ENCODE data around the gene B4GALNT3.
"Not testable (repeated sequence)": the region's sequence is repeated elsewhere in the genome, so short reads cannot be mapped to it uniquely, and the experiment has no call there.

B4GALNT3 gene

DNA sequence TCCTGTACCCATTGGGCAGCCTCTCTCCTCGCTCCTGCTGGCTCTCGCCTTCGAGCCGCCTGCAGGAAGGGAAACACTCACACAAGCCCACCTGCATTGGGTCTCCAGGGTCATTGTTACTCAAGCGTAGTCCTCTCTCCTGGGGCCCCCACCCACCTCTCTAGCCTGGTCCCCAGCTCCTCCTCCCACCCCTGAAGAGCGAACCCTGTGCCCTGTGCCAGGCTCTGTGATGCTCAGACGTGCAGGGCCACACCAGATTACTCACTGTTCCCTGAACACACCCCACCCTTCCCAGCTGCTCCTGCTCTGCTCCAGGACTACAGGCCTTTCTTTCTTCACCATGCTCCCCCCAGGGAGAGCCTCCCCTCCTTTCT lies 115.4 kb downstream of the B4GALNT3 start:
- no peak for DNase-seq (ENCODE audit: low read depth in 3 of 3)

DNA sequence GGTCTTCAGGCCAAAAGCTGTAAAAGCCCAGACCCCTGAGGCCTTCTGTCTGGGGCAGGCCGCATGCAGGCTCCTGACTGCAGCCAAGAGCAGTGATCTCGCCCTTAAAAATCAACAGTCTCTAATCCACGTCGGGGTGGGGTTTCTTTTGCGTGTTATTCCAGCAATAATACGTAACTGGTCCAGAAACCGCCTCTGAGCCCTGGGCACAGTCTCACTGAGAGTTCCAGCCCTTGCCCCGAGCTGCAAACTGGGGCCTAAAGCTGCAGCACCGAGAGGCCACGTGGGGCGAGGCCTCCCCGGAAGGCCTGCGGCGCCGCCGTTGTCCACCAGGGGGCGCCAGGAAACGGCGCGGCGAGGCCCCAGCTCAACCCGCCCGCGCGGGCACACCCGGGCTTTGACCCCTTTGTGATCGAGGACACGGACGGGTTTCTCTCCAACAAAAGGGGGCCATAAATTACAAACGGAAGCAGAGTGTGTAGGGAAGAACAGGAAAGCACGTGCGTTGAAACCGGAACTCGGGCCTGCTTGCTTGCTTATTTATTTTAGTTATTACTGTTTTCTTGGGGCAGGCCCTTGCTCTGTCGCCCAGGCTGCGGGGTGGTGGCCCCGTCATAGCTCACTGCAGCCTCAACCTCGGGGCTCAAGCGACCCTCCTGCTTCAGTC lies 116.3 kb downstream of the B4GALNT3 start:
- DNase-seq (ENCODE audit: low read depth in 3 of 3), result peak; percentile 67 to 80 (median 70)

DNA sequence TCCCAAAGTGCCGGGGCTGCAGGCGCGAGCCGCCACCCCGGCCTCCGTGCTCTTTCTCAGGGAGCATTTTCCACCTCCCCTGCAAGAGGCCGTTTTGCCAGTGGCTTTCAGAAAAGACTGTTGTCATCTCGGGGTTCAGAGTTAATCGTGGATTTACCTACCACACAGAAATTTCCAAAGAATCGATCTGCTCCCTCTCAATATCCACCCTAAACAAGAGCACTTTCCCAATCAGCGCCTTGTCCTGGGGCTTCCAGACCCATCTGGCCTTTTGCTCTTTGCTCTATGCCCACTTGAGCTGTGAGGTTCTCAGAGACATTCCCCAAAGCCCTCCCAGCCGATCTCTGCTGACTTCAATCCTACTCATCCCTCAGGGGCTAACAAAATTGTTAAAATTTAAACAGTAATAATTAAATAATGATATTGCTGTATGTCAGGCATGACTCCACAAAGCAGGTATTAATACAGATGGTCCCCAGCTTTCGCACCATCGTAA lies 116.9 kb downstream of the B4GALNT3 start:
- DNase-seq (ENCODE audit: low read depth in 3 of 3), result no peak

DNA sequence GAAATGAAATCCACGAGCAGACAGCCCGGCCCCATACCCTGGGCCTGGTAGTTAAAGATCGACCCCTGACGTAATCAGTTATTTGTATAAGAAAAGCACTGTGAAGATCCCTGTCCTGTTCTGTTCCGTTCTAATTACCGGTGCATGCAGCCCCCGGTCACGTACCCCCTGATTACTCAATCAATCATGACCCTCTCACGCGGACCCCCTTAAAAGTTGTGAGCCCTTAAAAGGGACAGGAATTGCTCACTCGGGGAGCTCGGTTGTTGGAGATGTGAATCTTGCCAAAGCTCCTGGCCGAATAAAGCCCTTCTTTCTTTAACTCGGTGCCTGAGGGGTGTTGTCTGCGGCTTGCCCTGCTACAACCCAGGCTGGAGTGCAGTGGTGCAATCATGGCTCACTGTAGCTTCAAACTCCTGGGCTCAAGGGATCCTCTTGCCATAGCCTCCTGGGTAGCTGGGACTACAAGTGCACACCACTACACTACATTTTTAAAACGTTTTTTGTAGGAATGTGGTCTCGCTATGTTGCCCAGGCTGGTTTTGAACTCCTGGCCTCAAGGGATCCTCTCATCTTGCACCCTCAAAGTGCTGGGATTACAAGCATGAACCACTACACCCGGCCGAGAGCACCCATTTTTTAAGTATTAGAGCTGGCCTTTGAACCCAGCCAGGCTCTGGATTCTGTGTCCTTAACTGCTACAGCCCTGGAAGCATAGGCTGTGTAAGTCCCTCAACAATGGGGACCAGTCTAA lies 118.4 kb downstream of the B4GALNT3 start:
- DNase-seq (ENCODE audit: low read depth in 3 of 3), result not testable (repeated sequence)

DNA sequence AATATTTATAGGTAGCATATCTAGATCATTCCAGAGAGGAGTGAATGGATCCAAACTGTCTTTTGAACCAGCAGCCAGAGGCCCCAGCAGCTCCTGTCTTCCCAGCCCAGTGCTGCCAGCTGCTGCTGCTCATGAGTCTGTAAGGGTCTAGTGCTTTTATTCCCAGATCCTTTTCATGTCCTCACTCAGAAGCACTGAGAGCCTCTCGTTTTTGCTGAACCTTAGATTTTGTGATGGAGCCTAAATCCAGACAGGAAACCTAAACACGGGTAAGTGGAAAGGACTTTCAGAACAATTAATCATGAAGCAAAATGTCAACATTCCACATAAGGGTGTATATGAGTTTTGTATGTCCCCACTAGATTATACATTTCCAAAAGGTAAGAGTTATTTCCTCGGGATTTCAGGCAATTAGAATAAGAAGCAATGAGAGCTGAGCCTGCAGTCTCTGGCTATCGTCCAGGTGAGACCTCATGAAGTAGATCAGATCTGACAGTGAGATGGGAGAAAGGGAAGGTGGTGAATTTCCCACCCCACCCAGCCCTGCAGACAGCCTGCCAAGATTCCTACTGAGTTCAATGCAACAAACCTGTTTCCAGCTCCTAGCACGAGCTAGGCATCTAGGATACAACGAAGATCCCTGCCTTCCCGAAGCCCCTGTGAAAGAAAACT lies 119.1 kb downstream of the B4GALNT3 start:
- DNase-seq (ENCODE audit: low read depth in 3 of 3), result no peak

DNA sequence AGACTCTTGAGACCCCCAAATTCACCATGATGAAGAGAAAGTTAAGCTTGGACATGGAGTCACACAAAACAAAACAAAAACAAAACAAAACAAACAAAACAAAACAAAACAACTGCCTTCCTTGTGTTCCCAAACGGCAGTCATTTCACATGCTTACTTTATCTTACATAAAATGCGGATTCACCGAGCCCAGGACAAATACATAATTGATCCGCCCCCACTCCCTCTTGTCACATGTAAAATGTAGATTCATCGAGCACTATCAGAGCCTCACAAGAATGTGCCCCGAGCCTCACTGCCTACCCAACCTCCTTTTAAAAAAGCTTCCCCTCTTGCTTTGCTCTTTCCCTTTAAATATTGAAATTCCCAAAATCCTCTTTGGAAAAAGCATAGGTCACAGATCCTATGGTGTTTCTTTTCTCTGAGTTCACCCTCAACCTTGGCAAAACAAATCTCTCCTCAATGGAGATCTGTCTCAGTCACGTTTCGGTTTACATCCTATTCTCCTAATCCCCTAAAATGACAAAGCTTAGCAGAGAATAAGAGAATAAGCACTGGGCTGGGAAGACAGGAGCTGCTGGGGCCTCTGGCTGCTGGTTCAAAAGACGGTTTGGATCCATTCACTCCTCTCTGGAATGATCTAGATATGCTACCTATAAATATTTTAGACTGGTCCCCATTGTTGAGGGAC lies 119.8 kb downstream of the B4GALNT3 start:
- DNase-seq (ENCODE audit: low read depth in 3 of 3), result no peak

DNA sequence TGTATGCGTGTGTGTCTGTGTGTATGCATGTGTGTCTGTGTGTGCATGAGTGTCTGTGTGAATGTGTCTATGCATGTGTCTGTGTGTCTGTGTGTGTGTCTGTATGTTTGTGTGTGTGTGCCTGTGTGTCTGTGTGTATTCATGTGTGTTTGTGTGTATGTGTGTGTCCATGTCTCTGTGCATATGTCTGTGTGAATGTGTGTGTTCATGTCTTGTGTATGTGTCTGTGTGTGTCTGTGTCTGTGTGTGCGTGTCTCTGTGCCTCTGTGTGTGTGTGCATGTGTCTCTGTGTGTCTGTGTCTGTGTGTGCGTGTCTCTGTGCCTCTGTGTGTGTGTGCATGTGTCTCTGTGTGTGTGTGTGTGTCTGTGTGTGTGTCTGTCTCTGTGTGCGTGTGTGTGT lies 121.1 kb downstream of the B4GALNT3 start:
- DNase-seq (ENCODE audit: low read depth in 3 of 3), result no peak

DNA sequence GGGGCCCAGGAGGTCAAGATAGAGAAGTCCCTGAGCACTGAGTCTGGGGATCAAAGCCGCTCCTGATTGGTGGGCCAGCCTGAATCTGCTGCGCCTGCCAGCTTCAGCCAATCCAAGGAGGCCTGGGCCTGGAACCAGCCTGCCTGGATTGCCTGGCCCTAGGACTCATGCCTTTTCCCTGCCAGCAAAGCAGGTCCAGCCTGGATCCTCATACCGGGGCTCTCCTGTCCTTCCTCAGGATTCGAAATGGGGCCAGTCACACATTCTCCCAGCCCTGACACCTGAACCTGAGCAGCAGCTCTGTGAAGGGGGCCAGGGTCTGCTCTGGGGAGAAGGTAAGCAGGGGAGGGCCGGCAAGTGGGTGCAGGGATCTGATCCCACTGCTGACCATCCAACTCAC lies 121.6 kb downstream of the B4GALNT3 start:
- DNase-seq (ENCODE audit: low read depth in 3 of 3), result no peak

DNA sequence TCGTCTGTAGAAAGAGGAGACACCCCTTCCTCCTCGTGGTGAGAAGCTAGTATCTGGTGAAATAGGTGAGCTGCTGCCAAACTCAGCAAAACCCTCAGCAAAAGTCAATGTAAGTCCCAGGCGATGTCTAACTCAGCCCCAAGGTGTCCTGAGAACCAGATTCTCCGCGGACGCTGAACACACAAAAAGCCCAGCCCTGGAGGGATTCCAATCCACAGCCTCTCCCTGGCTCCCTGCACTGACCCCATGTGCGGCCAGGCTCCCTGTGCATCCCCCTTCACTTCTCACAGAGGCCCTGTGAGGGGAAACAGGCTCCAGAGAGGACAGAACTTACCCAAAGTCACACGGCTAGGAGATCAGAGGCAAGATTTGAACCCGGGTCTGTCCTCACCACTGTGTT lies 122.0 kb downstream of the B4GALNT3 start:
- DNase-seq (ENCODE audit: low read depth in 3 of 3), result no peak

DNA sequence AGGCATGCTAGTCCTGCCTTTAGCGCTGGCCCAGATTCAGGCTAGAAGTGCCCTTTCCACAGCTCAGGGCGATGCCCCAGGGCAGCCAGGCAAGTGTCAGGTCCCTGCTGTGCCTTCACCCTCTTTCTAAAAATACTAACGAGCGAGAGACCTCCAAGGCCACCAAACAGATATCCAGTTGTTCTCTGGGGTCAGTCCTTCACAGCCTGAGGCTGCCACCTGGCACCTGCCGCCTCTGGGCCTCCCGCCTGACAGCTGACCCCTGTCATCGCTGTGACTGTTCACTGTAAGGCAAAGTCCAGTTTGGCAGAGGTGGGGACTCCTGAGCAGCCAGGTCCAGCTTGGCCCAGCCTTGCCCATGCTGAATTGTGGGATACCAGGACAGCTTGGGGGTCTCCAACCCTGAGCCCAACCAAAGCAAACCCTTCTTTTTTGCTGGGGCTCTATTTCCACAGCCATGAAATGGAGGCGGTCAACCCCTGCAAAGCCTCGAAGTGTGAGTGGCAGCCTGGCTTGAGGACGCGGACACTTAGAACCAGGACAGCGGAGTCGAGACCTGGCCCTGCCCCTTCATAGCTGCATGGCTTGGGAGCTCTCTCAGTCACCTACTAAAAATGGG lies 123.6 kb downstream of the B4GALNT3 start:
- no peak for DNase-seq (ENCODE audit: low read depth in 3 of 3)

DNA sequence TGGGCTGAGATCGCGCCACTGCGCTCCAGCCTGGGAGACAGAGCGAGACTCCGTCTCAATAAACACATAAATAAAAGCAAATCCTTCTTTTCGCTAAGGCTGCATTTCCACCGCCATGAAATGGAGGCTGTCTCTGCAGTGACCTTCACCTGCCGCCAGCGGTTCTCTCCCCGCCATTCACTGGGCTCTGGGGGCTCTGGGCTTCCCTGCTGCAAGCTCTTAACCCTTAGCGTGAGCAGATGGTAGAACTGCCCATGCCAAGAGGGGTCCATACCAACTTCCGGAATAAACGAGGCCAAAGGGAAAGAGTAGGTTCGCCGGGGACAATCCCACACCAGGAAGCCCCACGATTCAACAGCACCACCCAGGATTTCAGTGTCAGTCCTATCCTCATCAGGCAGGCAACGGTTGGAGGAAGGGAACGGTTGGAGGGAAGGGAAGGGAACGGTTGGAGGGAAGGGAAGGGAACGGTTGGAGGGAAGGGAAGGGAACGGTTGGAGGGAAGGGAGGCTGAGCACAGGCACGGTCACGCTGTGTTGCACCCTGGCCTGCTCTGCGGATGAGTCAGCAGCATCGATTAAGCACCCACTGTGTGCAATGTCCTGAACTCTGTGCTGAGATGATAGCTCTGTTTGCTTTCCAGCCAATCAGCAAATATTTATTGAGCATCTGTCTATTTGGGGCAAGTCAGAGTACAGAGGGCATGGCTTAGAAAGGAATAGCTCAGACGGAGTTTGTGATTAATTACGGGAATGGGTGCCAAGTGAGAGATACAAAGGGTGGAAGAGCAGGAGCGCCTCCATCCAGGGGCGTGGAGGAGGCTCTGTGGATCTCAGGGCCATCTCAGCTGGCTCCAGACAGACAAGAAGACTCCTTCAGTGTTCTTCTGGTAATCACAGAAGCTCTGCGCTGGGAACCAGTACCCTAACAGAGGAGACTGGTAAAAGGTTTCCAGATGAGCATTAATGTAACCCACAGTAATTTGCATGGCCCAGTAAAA lies 125.6 kb downstream of the B4GALNT3 start:
- no peak for DNase-seq (ENCODE audit: low read depth in 3 of 3)

DNA sequence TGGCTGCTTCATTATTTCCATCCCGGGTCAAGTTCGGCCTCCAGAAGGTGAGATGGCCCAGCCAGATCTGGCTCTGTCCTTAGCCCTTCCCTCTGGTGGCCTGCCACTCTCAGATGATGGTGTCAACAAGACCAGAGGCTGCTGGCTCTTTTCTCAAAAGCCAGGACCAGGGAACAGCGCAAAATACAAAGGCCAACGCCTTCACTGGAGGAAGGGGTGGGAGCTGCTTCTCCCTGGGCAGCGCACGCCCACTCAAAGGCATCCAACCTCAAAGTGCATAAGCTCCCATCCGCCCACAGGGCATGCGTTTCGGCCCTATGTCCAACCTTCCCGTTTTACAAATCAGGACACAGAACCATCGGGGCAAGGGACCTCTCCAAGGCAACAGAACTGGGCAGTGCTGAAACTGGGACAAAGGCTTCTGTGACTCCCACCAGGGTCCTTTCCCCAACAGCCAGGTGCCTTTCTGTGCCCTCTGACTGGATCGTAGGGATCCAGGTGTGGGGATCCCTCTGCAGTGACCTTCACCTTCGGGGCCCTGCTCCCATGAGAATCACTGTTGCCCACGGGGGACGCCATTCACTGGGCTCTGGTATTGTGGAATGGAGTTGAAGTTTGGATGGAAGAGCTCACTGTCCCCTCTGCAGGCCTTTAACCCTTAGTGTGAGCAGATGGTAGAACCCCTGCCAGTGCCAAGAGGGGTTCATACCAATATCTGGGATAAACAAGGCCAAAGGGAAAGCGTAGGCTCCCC lies 126.8 kb downstream of the B4GALNT3 start:
- no peak for DNase-seq (ENCODE audit: low read depth in 3 of 3)

DNA sequence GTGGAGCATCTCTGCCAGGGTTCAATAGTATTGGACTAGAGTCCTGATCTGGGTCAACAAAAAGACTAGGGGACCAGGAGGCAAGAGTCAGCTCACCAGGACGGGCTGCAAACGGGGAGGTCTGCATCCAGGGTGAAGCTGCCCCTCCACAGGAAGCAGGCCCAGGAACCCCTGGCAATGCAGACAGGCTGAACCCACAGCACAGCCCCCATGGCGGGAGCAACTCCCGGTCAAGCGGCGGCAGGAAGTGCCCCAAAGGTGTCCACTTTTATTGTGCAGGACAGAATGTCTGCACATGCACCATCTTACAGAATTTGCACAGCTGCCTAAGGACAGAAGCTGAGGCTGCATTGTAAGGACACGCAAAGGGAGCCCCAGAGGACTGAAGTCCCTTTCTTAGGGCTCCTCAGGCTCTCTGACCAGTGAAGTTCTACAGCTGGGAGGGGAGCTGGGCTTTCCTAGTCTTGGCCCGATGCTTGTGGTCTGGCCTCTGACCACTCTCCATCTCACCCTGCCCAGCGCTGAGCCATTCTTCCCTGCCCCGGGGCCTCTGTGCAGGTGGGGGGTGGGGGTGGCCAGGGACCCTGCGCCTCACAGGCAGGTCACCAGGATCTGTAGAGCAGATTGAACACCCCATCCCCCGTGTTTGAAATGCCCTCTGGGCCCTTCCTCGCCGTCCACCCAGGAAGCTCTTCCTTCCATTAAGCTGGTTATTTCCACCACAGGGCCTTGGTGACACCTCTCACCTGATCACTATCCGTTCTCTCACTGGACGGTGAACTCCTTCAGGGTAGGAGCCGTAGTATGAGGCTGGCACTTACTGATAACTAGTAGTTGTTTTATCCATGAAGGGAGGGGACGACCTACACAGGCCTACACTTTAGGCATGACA lies 127.6 kb downstream of the B4GALNT3 start:
- no peak for DNase-seq (ENCODE audit: low read depth in 3 of 3)

DNA sequence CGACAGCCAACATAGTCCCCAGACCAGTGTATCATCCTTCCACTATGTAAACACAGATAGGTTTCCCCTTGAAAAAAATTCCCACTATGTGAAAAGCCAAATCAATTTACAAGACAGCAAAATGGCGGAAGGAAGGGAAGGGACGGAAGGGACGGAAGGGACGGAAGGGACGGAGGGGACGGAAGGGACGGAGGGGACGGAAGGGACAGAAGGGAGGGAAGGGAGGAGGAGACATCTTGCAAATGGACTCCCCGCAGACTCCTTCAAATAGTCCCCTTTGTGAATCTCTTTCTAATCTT lies 128.2 kb downstream of the B4GALNT3 start:
- no peak for DNase-seq (ENCODE audit: low read depth in 3 of 3)

DNA sequence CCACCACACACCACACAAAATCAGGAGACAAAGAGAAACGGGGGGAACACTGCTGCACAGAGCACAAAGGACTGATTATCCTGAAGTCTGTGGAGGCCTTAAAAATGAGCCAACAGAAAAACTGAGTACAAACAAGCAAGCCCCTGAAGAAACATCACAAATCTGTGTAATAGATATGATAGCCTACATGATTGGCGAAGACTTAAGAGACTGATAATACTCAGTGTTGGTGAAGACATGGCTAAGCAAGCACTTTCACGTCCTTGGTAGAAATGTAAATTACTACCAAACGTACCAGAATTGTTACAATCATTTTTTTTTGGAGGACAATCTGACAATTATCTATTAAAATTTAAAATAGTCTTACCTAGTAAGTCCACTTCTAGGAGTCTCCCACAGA lies 128.9 kb downstream of the B4GALNT3 start:
- DNase-seq (ENCODE audit: low read depth in 3 of 3), result no peak

DNA sequence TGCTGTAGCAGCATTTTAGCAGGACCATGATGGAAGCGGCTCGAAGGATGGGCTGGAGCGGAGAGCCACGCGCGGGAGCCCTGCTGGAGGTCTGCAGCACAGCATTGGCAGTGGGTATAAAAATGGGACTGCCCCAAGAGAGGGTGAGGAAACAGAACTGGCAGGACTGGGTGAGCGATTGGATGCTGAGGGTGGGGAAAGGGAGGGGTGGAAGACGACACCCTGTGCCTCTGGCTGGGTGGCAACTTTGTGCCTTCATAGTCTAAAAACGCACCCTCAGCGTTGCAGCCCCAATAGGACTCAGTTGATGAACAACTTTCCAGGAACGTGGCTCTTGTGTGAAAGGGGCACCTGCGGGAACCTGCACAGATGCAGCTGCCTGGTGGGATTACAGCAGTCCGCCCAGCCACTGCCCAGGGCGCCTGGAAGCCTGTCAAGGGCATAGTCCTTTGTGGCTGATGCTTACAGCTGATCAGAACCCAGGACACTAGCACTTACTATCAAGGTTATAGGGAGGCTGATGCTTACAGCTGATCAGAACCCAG lies 130.5 kb downstream of the B4GALNT3 start:
- DNase-seq (ENCODE audit: low read depth in 3 of 3), result no peak

DNA sequence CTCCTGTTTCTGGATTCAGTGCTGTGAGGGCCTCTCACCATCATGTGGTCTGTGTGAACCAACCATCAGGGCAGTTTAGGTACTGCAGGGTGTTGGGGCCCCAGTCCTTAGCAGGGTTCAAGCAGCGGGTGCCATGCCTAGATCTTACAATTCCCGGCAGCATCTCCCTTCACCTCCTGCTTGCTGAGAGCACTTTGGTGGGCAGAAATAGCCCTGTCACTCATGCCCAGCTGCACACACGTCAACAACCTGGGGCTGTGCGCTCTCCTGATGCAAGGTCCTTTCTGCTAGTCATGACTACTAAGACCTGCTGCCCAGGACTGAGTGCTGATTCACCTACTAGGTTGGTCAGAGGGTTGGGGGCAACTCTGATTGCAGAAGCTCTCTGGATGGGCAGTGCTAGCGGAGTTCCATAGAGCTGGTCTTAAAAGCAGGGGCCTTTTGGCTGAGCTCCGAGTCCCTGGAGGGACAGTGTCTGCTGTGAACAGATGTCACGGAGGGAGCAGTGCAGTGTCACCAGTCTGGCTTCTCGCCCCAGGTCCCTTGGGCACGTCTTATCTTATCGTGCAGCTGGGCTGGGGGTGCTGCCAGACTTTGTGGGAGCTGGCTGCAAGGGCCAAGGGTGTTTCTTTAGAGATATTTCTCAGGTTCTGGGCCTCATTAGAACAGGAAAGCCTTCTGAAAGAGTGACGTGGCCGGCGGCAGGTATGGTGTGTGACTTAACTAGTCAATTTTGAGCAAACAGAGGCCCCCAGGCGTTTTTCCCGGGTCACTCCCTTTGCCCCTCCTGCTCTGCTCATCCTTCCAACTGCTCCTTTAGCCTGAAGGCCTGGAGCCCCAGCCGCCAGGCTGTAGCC lies 131.7 kb downstream of the B4GALNT3 start:
- DNase-seq (ENCODE audit: low read depth in 3 of 3), result no peak

DNA sequence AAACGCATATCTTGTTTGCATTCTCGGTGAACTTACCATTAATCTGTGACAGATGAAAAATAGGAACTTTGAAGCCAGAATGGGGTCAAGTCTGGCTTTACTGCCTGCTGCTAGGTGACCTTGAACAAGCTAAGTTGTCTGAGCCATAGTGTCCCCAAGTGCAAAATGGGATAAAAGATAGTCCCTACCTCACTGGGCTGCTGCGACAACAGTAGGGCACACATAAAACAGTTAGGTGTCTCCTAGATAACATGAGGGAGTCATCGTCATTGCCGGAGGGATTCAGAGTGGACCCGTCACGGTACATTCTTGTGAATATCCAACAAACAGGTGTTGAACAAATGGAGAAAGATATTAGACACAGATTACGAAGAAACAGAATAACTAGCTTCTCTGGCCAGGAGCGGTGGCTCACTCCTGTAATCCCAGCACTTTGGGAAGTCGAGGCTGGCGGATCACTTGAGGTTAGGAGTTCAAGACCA lies 132.3 kb downstream of the B4GALNT3 start:
- DNase-seq (ENCODE audit: low read depth in 3 of 3), result no peak
